ENCODE measurements around the gene CFAP251. TPM values are rescaled to one million over a fixed set of nuclear protein-coding genes. Genes with fewer than 3 reads are reported as not detected.

Gene CFAP251
- total and polyA plus RNA-seq, 2 donors (not counting 1 experiment from before 2014, with no cell fraction given): 2.7 to 7.9 TPM

- TF ChIP-seq EZH2 (IDR thresholded peaks at IDR 0.05; ENCODE audit: low read length, missing control alignments) (no peak), CTCF (conservative IDR thresholded peaks at IDR 0.05 in 1 of 2, IDR thresholded peaks at IDR 0.05 in 1 of 2; ENCODE audit: low read depth in 1 of 2, low read length in 2 of 2) (no peak)
- Histone ChIP-seq H3K9ac (ENCODE audit: insufficient read depth, low read length) (no peak overlapping the region), H3K4me1 (ENCODE audit: control insufficient read depth, extremely low read depth, insufficient read depth, low read length) (peaks cover 3% of the 10 kb centered on the region), H3K27ac (ENCODE audit: insufficient read depth, low read length) (no peak overlapping the region), H3K9me3 (ENCODE audit: control insufficient read depth, insufficient read depth, low read depth, low read length) (no peaks in the 10 kb centered on the region), H2AFZ (ENCODE audit: low read length) (no peak overlapping the region), H3K4me3 (replicated peaks in 1 of 4; ENCODE audit: control extremely low read depth in 1 of 4, insufficient read depth in 1 of 4, low read depth in 3 of 4, low read length in 4 of 4) (no peak overlapping the region), H3K27me3 (ENCODE audit: control insufficient read depth, insufficient read depth, low read length) (no peaks in the 10 kb centered on the region), H3K4me2 (ENCODE audit: extremely low read depth, insufficient read depth, low read length) (no peak overlapping the region), H3K79me2 (ENCODE audit: control insufficient read depth, insufficient read depth, low read length) (no peaks in the 10 kb centered on the region), H3K36me3 (ENCODE audit: control insufficient read depth, insufficient read depth, low read length) (peaks cover 2% of the 10 kb centered on the region), H4K20me1 (ENCODE audit: control insufficient read depth, extremely low read depth, insufficient read depth, low read length) (no peaks in the 10 kb centered on the region)
- DNase-seq (ENCODE audit: low read depth in 2 of 2): peak in 1 of 2 donors; percentile 20
These were observed 48.6 kb downstream of the CFAP251 start for GRCh38 chr12:121966959-121967358.

- H3K9ac ChIP-seq (ENCODE audit: insufficient read depth, low read length): no peak overlapping the region
- no peak for DNase-seq (ENCODE audit: low read depth in 2 of 2)
- no peak overlapping the region for H3K27ac ChIP-seq (ENCODE audit: insufficient read depth, low read length)
- H4K20me1 ChIP-seq (ENCODE audit: control insufficient read depth, extremely low read depth, insufficient read depth, low read length): no peaks in the 10 kb centered on the region
- no peaks in the 10 kb centered on the region for H3K27me3 ChIP-seq (ENCODE audit: control insufficient read depth, insufficient read depth, low read length)
- H3K79me2 ChIP-seq (ENCODE audit: control insufficient read depth, insufficient read depth, low read length): no peaks in the 10 kb centered on the region
- no peaks in the 10 kb centered on the region for H3K9me3 ChIP-seq (ENCODE audit: control insufficient read depth, insufficient read depth, low read depth, low read length)
- TF ChIP-seq EZH2 (IDR thresholded peaks at IDR 0.05; ENCODE audit: low read length, missing control alignments) (no peak), CTCF (conservative IDR thresholded peaks at IDR 0.05 in 1 of 2, IDR thresholded peaks at IDR 0.05 in 1 of 2; ENCODE audit: low read depth in 1 of 2, low read length in 2 of 2) (no peak)
- H3K4me1 ChIP-seq (ENCODE audit: control insufficient read depth, extremely low read depth, insufficient read depth, low read length): peaks cover 3% of the 10 kb centered on the region
- no peak overlapping the region for H3K4me3 ChIP-seq (replicated peaks in 1 of 4; ENCODE audit: control extremely low read depth in 1 of 4, insufficient read depth in 1 of 4, low read depth in 3 of 4, low read length in 4 of 4)
- no peak overlapping the region for H3K4me2 ChIP-seq (ENCODE audit: extremely low read depth, insufficient read depth, low read length)
- peaks cover 2% of the 10 kb centered on the region for H3K36me3 ChIP-seq (ENCODE audit: control insufficient read depth, insufficient read depth, low read length)
- no peak overlapping the region for H2AFZ ChIP-seq (ENCODE audit: low read length)
These were observed 50.5 kb downstream of the CFAP251 start for GRCh38 chr12:121968876-121969275.

- Histone ChIP-seq H2AFZ (ENCODE audit: low read length) (no peak overlapping the region), H3K4me2 (ENCODE audit: extremely low read depth, insufficient read depth, low read length) (no peak overlapping the region), H3K79me2 (ENCODE audit: control insufficient read depth, insufficient read depth, low read length) (no peaks in the 10 kb centered on the region), H3K27me3 (ENCODE audit: control insufficient read depth, insufficient read depth, low read length) (no peaks in the 10 kb centered on the region), H3K9ac (ENCODE audit: insufficient read depth, low read length) (no peak overlapping the region), H4K20me1 (ENCODE audit: control insufficient read depth, extremely low read depth, insufficient read depth, low read length) (no peaks in the 10 kb centered on the region), H3K9me3 (ENCODE audit: control insufficient read depth, insufficient read depth, low read depth, low read length) (no peaks in the 10 kb centered on the region), H3K36me3 (ENCODE audit: control insufficient read depth, insufficient read depth, low read length) (peaks cover 2% of the 10 kb centered on the region), H3K27ac (ENCODE audit: insufficient read depth, low read length) (no peak overlapping the region), H3K4me1 (ENCODE audit: control insufficient read depth, extremely low read depth, insufficient read depth, low read length) (peaks cover 3% of the 10 kb centered on the region), H3K4me3 (replicated peaks in 1 of 4; ENCODE audit: control extremely low read depth in 1 of 4, insufficient read depth in 1 of 4, low read depth in 3 of 4, low read length in 4 of 4) (no peak overlapping the region)
- TF ChIP-seq EZH2 (IDR thresholded peaks at IDR 0.05; ENCODE audit: low read length, missing control alignments): no peak
- no peak for DNase-seq (ENCODE audit: low read depth in 2 of 2)
These were observed 51.3 kb downstream of the CFAP251 start for GRCh38 chr12:121969726-121970125.
